Measurements from ENCODE around the gene IGFBPL1. TPM values are rescaled to one million over a fixed set of nuclear protein-coding genes. Genes with fewer than 3 reads are reported as not detected.
A peak's percentile ranks its signal among the peaks of the same experiment; 100 is the strongest.

Gene IGFBPL1
- polyA plus RNA-seq, 1 experiment = 0.07 TPM

DNA sequence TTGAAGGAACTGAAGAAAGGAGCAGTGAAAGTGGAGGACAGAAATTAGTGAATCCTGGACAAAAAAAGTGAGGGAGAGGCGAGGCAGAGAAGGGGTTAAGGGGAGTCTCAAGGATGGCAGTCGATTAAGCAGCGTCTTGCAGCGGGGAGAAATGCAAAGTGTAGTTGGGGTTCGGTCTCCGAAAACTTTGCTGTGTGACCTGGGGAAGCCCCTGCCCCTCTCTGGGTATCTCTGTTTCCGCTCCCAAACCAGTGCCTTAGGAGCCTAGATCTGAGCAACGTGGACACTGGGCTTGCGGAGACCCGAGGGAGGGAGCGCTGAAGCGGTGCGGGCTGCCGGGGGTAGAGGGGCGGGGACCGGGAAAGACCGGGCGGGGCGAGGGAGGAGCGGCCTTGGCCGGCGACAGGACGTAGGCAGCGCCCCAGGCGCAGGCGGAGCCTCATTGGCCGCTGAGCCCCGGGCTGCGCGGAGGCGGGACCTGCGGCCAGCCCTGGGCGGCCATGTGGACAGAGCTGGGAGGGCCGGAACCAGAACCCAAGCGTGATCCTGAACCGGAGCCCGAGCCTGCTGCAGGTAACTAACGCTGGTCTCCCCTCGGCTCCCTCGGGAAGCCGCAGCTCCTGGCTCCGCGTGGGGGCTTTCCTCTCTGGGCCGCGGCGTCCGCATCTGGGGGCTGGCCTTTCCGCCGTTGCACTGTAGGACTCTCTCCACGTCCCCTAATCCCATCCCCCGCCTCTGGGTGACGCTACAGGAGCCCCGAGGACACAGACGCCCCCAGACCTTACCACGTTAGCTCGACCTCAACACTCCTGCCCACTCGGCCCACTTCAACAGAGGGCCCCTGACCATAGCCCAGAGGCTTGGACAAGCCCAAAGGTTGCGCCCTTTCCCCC is 31.8 kb downstream of the IGFBPL1 start, which contains the start of gene ALDH1B1:
ALDH1B1 (plus strand) TSS at position 468 of the 893 bp plus-strand sequence. CDS start 3,047 bp downstream, outside the sequence.
- peak within 1 kb of the TSS; percentile 65 for H3K27ac ChIP-seq (ENCODE audit: low read depth, low read length)
- TF ChIP-seq, protein P1, sequence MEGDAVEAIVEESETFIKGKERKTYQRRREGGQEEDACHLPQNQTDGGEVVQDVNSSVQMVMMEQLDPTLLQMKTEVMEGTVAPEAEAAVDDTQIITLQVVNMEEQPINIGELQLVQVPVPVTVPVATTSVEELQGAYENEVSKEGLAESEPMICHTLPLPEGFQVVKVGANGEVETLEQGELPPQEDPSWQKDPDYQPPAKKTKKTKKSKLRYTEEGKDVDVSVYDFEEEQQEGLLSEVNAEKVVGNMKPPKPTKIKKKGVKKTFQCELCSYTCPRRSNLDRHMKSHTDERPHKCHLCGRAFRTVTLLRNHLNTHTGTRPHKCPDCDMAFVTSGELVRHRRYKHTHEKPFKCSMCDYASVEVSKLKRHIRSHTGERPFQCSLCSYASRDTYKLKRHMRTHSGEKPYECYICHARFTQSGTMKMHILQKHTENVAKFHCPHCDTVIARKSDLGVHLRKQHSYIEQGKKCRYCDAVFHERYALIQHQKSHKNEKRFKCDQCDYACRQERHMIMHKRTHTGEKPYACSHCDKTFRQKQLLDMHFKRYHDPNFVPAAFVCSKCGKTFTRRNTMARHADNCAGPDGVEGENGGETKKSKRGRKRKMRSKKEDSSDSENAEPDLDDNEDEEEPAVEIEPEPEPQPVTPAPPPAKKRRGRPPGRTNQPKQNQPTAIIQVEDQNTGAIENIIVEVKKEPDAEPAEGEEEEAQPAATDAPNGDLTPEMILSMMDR (IDR thresholded peaks at IDR 0.05; ENCODE audit: low read depth, low read length) = 0 out of 2 replicates have a peak, but pooled peaks have one; percentile 8
- peak; percentile 58 for DNase-seq (ENCODE audit: low read depth, low spot score)
- H3K27me3 ChIP-seq (ENCODE audit: control insufficient read depth, insufficient read depth, low read length) = no peaks in the 10 kb centered on the region
- peak within 1 kb of the TSS; percentile 90 for H3K4me3 ChIP-seq (ENCODE audit: low read depth, low read length)
- POLR2A ChIA-PET = interaction anchor here (0.9 to 1.3 kb wide), 3 partner anchors 9 to 20 kb away, joined by 3 to 6 read pairs (median 4); no protein-coding TSS in a partner anchor
- peaks cover 4% of the 10 kb centered on the region; the same call in 1 of the 2 replicates for H3K9me3 ChIP-seq (ENCODE audit: control insufficient read depth, insufficient read depth, low read length)
- CTCF ChIA-PET = interaction anchor here (1.2 to 1.4 kb wide), 2 partner anchors 10 to 304 kb away, joined by 3 to 5 read pairs; no protein-coding TSS in a partner anchor

GRCh38 chr9:38391278-38392118 is 32.8 kb downstream of the IGFBPL1 start:
- no peak overlapping the region for H3K4me3 ChIP-seq (ENCODE audit: low read depth, low read length)
- TF ChIP-seq, protein P1 (IDR thresholded peaks at IDR 0.05; ENCODE audit: low read depth, low read length) = no peak
- H3K27me3 ChIP-seq (ENCODE audit: control insufficient read depth, insufficient read depth, low read length) = no peaks in the 10 kb centered on the region
- no peak for DNase-seq (ENCODE audit: low read depth, low spot score)
- no peak overlapping the region for H3K27ac ChIP-seq (ENCODE audit: low read depth, low read length)
- H3K9me3 ChIP-seq (ENCODE audit: control insufficient read depth, insufficient read depth, low read length) = peaks cover 4% of the 10 kb centered on the region; the same call in 1 of the 2 replicates
- CTCF ChIA-PET = interaction anchor here (1.0 kb wide), 1 partner anchor 478 kb away, joined by 3 read pairs; no protein-coding TSS in a partner anchor
- POLR2A ChIA-PET = no interaction called here

DNA sequence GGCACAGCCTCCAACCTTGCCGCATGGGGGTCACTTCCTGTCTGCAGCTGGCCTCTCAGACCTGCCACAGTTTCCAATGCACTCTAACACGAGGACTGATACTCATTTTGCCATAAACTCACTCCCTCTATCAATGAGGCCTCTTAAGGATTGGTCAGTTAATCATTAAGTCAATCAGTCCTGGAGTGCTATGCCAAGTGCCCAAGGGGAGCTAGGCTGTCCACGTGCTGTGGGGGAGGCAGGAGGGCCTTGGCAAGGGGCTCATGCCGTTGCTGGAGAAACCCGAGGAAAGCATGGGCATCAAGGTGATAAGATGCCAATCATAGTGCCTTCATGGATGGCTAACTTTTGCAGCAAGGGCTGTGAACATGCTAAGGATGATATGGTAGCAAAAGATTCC is 33.4 kb downstream of the IGFBPL1 start:
- Histone ChIP-seq H3K4me3 (ENCODE audit: low read depth, low read length) (no peak overlapping the region), H3K27ac (ENCODE audit: low read depth, low read length) (no peak overlapping the region), H3K27me3 (ENCODE audit: control insufficient read depth, insufficient read depth, low read length) (no peaks in the 10 kb centered on the region), H3K9me3 (ENCODE audit: control insufficient read depth, insufficient read depth, low read length) (peaks cover 4% of the 10 kb centered on the region; the same call in 1 of the 2 replicates)
- no peak for DNase-seq (ENCODE audit: low read depth, low spot score)
- TF ChIP-seq, protein P1 (IDR thresholded peaks at IDR 0.05; ENCODE audit: low read depth, low read length) = no peak
- ChIA-PET POLR2A (no interaction called here), CTCF (interaction anchor here (0.6 to 1.6 kb wide), 3 partner anchors 10 to 478 kb away, joined by 3 to 5 read pairs (median 3); no protein-coding TSS in a partner anchor)

GRCh38 chr9:38390442-38390841 is 33.8 kb downstream of the IGFBPL1 start:
- TF ChIP-seq, protein P1 (IDR thresholded peaks at IDR 0.05; ENCODE audit: low read depth, low read length) = no peak
- no peaks in the 10 kb centered on the region for H3K9me3 ChIP-seq (ENCODE audit: control insufficient read depth, insufficient read depth, low read length)
- H3K4me3 ChIP-seq (ENCODE audit: low read depth, low read length) = no peak overlapping the region
- H3K27me3 ChIP-seq (ENCODE audit: control insufficient read depth, insufficient read depth, low read length) = no peaks in the 10 kb centered on the region
- POLR2A ChIA-PET = no interaction called here
- CTCF ChIA-PET = interaction anchor here (0.6 to 1.6 kb wide), 2 partner anchors 10 to 24 kb away, joined by 3 to 5 read pairs; no protein-coding TSS in a partner anchor
- DNase-seq (ENCODE audit: low read depth, low spot score) = no peak
- H3K27ac ChIP-seq (ENCODE audit: low read depth, low read length) = no peak overlapping the region
